HFF-Myc (cell line): Measurements from ENCODE around the gene CDC34.

Source experiments
- DNase-seq: peaks from one replicate; pipeline ENCODE4 v3.0.0-alpha.2; 2011; ENCODE audit warnings: low read depth; ENCODE audit errors: extremely low read depth
- H3K4me3 ChIP-seq: replicated peaks from 2 replicates; pipeline ENCODE4 v1.5.1; 2011; ENCODE audit warnings: low read depth, mild to moderate bottlenecking, control low read depth, low read length
- TF ChIP-seq, protein P1 (sequence below): IDR thresholded peaks from 2 replicates; pipeline ENCODE4 v1.5.1; 2012; ENCODE audit warnings: mild to moderate bottlenecking, low read depth, low read length, control low read depth; ENCODE audit errors: missing control alignments

The CDC34 gene

GRCh38 chr19:513368-514165 lies 18.0 kb upstream of the CDC34 start:
- DNase-seq: no peak
- no peak overlapping the region for H3K4me3 ChIP-seq
- TF ChIP-seq, protein P1, sequence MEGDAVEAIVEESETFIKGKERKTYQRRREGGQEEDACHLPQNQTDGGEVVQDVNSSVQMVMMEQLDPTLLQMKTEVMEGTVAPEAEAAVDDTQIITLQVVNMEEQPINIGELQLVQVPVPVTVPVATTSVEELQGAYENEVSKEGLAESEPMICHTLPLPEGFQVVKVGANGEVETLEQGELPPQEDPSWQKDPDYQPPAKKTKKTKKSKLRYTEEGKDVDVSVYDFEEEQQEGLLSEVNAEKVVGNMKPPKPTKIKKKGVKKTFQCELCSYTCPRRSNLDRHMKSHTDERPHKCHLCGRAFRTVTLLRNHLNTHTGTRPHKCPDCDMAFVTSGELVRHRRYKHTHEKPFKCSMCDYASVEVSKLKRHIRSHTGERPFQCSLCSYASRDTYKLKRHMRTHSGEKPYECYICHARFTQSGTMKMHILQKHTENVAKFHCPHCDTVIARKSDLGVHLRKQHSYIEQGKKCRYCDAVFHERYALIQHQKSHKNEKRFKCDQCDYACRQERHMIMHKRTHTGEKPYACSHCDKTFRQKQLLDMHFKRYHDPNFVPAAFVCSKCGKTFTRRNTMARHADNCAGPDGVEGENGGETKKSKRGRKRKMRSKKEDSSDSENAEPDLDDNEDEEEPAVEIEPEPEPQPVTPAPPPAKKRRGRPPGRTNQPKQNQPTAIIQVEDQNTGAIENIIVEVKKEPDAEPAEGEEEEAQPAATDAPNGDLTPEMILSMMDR: no peak

- DNase-seq: no peak
- TF ChIP-seq, protein P1: no peak
Observed at GRCh38 chr19:514166-514663, 17.3 kb upstream of the CDC34 start.

GRCh38 chr19:517721-518597 lies 13.6 kb upstream of the CDC34 start:
- no peak for DNase-seq
- H3K4me3 ChIP-seq: no peak overlapping the region
- TF ChIP-seq, protein P1: no peak

More at GRCh38 chr19:514166-514663, 17.3 kb upstream of the CDC34 start:
- H3K4me3 ChIP-seq: no peak overlapping the region

DNA sequence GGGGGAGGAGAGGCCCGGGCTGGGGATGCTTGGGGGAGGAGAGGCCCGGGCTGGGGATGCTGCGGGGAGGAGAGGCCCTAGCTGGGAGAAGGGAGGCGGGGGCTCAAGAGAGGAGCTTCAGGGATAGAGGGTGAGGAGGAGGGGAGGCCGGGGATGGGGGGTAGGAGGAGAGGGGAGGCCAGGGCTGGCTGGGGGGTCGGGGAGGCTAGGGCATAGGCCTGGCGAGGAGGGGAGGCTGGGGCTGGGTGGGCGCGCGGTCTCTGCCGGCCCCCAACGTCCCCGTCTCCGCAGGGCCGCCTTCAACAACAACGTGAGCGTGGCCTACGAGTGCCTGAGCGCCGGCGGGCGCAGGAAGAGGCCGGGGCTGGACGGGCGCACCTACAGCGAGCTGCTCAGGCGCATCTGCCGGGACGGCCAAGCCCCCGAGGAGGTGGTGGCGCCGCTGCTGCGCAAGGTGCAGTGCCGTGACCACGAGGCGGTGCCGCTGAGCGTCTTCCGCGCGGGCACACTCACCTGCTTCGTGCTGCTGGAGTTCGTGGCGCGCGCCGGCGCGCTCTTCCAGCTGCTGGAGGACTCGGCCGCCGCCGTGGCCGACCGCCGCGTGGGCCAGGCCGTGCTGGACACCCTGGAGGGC lies 12.8 kb upstream of the CDC34 start:
- TF ChIP-seq, protein P1: no peak
- H3K4me3 ChIP-seq: no peak overlapping the region
- DNase-seq: no peak

DNA sequence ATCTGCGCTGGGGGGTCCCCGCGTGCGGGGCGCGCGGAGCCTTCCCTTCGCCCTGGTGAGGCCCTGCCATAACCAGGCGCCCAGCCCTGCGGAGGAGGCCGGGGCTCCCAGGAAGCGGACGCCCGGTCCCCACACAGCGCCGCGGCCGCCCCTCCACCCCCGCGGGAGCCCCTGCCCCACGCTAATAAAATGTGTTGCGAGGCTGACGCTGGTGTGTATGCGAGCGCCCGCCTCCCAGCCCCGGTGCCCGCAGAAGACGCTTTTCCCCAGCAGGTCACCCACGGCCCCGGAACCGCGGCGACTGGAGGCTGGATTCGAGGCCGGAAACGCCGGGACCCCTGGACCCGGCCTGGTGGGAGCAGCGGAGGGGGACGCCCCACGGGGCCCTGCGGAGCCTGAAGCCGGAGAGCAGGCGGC lies 12.1 kb upstream of the CDC34 start:
- no peak overlapping the region for H3K4me3 ChIP-seq
- TF ChIP-seq, protein P1: no peak
- no peak for DNase-seq

DNA sequence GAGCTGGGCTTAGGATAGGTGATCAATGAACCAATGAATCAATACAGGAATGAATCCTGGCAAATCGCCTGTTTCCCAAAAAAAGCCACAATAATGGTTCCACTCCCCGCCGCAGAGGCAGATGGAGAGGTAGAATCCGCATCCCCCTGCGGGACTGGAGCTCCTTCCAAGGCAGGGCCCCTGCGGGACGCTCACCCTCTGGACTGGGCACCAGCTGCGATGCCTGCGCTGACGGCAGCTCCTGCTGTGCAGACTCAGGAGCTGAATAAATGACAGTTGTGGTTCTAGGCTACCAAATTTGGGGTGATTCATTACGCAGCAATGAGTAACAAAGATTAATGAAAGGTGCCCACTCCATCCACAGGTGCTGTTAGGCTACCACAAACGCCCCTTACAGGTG lies 8.8 kb upstream of the CDC34 start:
- H3K4me3 ChIP-seq: no peak overlapping the region
- DNase-seq: no peak
- TF ChIP-seq, protein P1: no peak
